Left lung (tissue), 10 donors: ENCODE results near the gene CCDC137. TPM values are rescaled to one million over a fixed set of nuclear protein-coding genes. Genes with fewer than 3 reads are reported as not detected.

ENCODE experiments used
- ATAC-seq: fragments of 200-7000 bp; cut with Tn5 transposase; one replicate; pipeline ENCODE4 v1.9.1; 2020; ENCODE audit warnings: moderate library complexity
- DNase-seq, 4 donors: peaks; one replicate each; pipeline ENCODE4 v3.0.0-alpha.2; 2013 to 2020
- H3K27ac ChIP-seq, 2 donors: fragments of 200-600 bp; sonication (generic) in 1 of 2; one replicate each; pipeline versions ENCODE4 v1.5.0 to v1.8.0; 2020 to 2021
- H3K27me3 ChIP-seq, 2 donors: fragments of 200-600 bp; sonication (generic) in 1 of 2; one replicate each; pipeline versions ENCODE4 v1.5.0 to v1.8.0; 2020 to 2021
- H3K36me3 ChIP-seq, 2 donors: fragments of 200-600 bp; sonication (generic) in 1 of 2; one replicate each; pipeline versions ENCODE4 v1.5.0 to v1.8.0; 2020 to 2021
- H3K4me1 ChIP-seq, 2 donors: fragments of 200-600 bp; one replicate each; pipeline ENCODE4 v1.8.0; 2021
- H3K4me3 ChIP-seq, 2 donors: fragments of 200-600 bp; sonication (generic) in 1 of 2; one replicate each; pipeline versions ENCODE4 v1.5.0 to v1.8.0; 2020 to 2021; ENCODE audit warnings: mild to moderate bottlenecking in 1 of 2
- H3K9me3 ChIP-seq, 2 donors: fragments of 200-600 bp; sonication (generic) in 1 of 2; one replicate each; pipeline versions ENCODE4 v1.5.0 to v1.8.0; 2020 to 2021
- intact Hi-C, 2 donors: fragments of 100-400 bp; cut with DNase I; formaldehyde crosslinking; loops; one replicate each; pipeline versions ENCODE4 v1.11.2 to v1.14.2; 2022
- polyA plus RNA-seq, 6 donors: library from polyadenylated mRNA; unstranded; fragments of 120-200 nt; gene quantifications; one replicate each; pipeline ENCODE4 v1.2.1, GENCODE V29; 2013; ENCODE audit not compliant: insufficient read length in 6 of 6
- total RNA-seq, 2 donors: library from RNA; stranded (reverse); fragmentation: NEBNext Ultra II Directional; extraction: Animal tissue kit (Norgen Biotek cat#: 25700); gene quantifications; one replicate each; pipeline ENCODE4 v1.2.1, GENCODE V29; 2021
- TF ChIP-seq, protein P1 (sequence below), 2 donors: fragments of 200-600 bp; sonication (generic) in 1 of 2; IDR thresholded peaks; one replicate each; pipeline versions ENCODE4 v1.5.0 to v1.8.0; 2021; ENCODE audit warnings: antibody characterized with exemption in 2 of 2
- donor health status: DM: no; HTN: yes; CAD: no.
- donor health status: DM: no; HTN: no; CAD: no.

The CCDC137 gene
- total and polyA plus RNA-seq, 8 donors: 14.6 to 19.9 (median 15.7) TPM

GRCh38 chr17:81656835-81657234, 9.7 kb upstream of the CCDC137 start:
- Histone ChIP-seq H3K27ac (no peak overlapping the region), H3K9me3 (no peaks in the 10 kb centered on the region), H3K4me3 (no peak overlapping the region), H3K4me1 (peaks cover 0 to 6% of the 10 kb centered on the region in 2 donors), H3K27me3 (peaks cover 0 to 15% of the 10 kb centered on the region in 2 donors), H3K36me3 (no peaks in the 10 kb centered on the region)
- intact Hi-C loops: no loop called here
- DNase-seq (no peak), ATAC-seq (no peak)
- TF ChIP-seq, protein P1, sequence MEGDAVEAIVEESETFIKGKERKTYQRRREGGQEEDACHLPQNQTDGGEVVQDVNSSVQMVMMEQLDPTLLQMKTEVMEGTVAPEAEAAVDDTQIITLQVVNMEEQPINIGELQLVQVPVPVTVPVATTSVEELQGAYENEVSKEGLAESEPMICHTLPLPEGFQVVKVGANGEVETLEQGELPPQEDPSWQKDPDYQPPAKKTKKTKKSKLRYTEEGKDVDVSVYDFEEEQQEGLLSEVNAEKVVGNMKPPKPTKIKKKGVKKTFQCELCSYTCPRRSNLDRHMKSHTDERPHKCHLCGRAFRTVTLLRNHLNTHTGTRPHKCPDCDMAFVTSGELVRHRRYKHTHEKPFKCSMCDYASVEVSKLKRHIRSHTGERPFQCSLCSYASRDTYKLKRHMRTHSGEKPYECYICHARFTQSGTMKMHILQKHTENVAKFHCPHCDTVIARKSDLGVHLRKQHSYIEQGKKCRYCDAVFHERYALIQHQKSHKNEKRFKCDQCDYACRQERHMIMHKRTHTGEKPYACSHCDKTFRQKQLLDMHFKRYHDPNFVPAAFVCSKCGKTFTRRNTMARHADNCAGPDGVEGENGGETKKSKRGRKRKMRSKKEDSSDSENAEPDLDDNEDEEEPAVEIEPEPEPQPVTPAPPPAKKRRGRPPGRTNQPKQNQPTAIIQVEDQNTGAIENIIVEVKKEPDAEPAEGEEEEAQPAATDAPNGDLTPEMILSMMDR (IDR thresholded peaks at IDR 0.05): no peak

DNA sequence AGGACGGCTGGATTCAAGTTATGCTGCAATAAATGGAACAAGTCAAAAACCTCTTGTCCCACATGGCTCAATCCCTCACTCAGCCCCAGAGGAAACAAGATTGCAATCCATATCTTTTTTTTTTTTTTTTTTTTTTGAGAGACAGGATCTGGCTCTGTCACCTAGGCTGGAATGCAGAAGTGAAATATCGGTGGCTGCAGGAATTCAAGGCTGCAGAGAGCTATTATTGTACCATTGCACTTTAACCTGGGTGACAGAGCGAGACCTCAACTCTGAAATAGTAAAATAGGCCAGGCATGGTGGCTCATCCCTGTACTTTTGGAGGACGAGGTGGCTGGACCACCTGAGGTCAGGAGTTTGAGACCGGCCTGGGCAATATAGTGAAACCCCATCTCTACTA, 7.5 kb upstream of the CCDC137 start:
- ATAC-seq: peak; percentile 57
- Histone ChIP-seq H3K4me3 (no peak overlapping the region), H3K9me3 (no peaks in the 10 kb centered on the region), H3K27me3 (peaks cover 0 to 1% of the 10 kb centered on the region in 2 donors), H3K27ac (peak overlapping the region in 1 of 2 donors; percentile 55), H3K36me3 (no peaks in the 10 kb centered on the region), H3K4me1 (peaks cover 0 to 3% of the 10 kb centered on the region in 2 donors)
- TF ChIP-seq, protein P1 (IDR thresholded peaks at IDR 0.05): no peak
- intact Hi-C loops: no loop called here
- DNase-seq: no peak

DNA sequence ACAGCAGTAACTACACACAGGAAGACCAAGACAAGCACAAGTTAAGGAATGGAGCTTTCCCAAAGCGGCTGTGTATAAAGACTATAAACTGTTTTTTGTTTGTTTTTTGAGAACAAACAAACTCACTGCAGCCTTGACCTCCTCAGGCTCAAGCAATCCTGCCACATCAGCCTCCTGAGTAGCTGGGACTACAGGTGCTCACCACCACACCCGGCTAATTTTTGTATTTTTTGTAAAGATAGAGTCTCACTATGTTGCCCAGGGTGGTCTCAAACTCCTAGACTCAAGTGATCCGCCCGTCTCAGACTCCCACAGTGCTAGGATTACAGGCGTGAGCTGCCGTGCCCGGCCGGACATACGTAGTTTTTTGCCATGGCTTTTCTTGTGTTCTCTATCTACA, 6.1 kb upstream of the CCDC137 start:
- Histone ChIP-seq H3K27ac (no peak overlapping the region), H3K27me3 (no peaks in the 10 kb centered on the region), H3K4me3 (no peak overlapping the region), H3K4me1 (peaks cover 4 to 10% of the 10 kb centered on the region in 2 donors), H3K36me3 (peaks cover 0 to 9% of the 10 kb centered on the region in 2 donors), H3K9me3 (no peaks in the 10 kb centered on the region)
- intact Hi-C loops: no loop called here
- DNase-seq: no peak
- no peak for ATAC-seq
- TF ChIP-seq, protein P1 (IDR thresholded peaks at IDR 0.05): no peak

GRCh38 chr17:81662002-81662401, 4.5 kb upstream of the CCDC137 start:
- intact Hi-C loops: no loop called here
- TF ChIP-seq, protein P1 (IDR thresholded peaks at IDR 0.05): no peak
- no peak overlapping the region for H3K27ac ChIP-seq
- no peak for DNase-seq
- ATAC-seq: no peak
- no peaks in the 10 kb centered on the region for H3K9me3 ChIP-seq
- no peak overlapping the region for H3K4me3 ChIP-seq
- peaks cover 0 to 9% of the 10 kb centered on the region in 2 donors for H3K36me3 ChIP-seq
- peaks cover 9 to 16% of the 10 kb centered on the region in 2 donors for H3K4me1 ChIP-seq
- no peaks in the 10 kb centered on the region for H3K27me3 ChIP-seq

DNA sequence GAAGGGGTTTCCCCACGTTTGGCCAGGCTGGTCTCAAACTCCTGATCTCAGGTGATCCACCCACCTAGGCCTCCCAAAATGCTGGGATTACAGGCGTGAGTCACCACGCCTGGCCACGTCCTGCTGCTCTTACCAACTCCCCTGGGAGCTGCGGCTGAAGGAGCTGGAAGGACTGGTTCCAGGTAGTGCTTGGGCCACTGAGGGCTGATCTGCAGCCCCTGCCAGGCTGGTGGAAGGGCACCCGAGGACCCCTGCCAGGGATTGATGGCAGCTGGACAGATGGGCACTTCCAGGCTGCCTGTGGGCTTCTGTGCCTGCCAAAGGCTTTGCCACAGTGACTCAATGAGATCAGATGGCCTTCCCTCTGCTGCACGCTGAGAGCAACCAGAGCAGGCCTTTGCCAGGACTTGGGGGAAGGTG, 2.5 kb upstream of the CCDC137 start:
- Histone ChIP-seq H3K27me3 (no peaks in the 10 kb centered on the region), H3K4me3 (no peak overlapping the region), H3K27ac (no peak overlapping the region), H3K9me3 (no peaks in the 10 kb centered on the region), H3K4me1 (peaks cover 18 to 32% of the 10 kb centered on the region in 2 donors), H3K36me3 (peaks cover 0 to 14% of the 10 kb centered on the region in 2 donors)
- TF ChIP-seq, protein P1 (IDR thresholded peaks at IDR 0.05): no peak
- DNase-seq: no peak
- no peak for ATAC-seq
- intact Hi-C loops: no loop called here
